ENCODE results near the gene BANK1.

BANK1 gene

DNA sequence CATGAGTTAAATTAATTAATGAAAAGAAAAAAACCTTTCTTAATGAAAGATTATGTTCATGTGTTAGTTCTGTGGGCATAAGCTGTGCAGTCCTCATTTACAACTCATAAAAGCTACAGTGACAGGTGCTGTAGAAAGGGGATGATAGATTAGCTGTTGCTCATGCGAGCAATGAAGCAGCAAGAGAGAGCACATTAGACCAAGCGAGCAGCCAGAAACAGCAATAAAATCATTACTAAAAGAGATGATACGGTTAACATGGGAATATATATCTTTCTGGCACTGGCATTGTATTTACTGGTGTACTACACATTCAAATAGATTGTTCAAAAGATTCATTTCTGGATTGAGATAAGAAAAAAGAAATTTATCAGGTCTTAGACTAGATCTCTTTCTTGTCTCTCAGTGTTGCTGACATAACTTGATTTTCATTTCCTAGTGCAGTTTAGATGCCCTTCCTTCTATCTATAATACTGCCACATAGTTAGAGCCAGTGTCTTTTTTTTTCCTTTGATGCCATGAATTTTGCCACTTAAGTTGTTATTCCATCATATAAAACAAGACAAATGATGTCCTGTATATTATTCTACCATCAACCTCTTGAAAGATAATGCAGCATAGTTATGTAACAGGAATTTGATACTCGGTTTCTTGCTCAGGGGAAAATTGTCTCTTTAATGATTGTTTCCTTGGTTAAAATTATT lies 164.6 kb downstream of the BANK1 start:
- in situ Hi-C loops (cut with MboI; ENCODE audit: low sequenced_read_pairs) = no loop called here

DNA sequence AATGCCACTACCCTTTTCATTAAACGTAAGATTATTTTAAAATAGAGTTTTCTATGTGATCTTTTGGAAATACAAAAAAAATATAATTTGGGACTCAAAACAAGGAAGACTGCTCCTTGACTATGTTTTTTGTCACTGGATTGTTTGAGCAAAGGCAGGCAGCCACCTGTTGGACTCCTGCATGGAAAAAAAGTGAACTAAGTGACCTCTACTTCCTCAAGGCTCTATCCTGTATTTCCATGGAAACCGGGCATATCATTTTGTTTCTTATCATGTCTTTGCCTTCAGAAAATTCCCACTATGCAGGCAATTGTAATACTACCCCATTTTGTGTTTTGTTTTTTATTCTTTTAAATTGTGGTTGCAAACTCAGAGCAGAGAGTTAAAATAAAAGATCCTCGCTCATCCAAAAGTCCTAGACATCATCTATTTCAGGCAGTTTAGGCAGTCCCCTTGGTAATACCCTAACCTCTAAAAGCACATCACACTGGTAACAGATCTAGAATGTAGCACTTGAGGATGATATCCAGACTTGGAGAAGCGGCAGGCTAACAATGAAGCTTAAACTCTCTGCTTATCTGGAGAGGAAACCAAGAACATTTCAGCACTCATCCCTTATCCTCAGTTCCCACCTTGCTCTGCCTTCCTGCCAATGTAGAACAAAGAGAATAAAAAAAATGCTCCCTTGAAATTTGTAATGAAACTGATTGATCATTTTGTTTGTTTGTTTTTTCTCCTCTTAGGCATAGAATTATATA lies 165.7 kb downstream of the BANK1 start:
- in situ Hi-C loops (cut with MboI; ENCODE audit: low sequenced_read_pairs) = no loop called here

GRCh38 chr4:101958547-101958946 lies 168.0 kb downstream of the BANK1 start:
- in situ Hi-C loops (cut with MboI; ENCODE audit: low sequenced_read_pairs) = no loop called here

DNA sequence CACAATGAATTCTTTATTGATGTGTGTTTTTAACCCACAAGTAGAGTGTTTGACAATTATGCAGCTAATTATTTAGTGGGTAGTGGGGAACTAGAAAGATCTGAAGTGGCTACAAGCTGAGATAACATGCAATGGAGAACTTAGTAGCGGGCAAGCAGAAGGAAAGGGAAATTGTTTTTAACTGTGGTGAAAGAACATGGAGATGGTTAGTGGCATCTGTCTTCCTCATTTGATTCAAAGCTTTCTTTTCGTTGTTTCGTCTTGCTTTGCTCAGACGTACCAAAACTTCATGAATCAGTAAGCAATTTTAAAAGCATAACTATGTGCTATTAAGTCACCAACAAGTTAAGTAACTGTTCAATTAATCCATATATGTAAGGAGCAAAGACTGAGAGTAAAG lies 169.9 kb downstream of the BANK1 start:
- in situ Hi-C loops (cut with MboI; ENCODE audit: low sequenced_read_pairs) = no loop called here

DNA sequence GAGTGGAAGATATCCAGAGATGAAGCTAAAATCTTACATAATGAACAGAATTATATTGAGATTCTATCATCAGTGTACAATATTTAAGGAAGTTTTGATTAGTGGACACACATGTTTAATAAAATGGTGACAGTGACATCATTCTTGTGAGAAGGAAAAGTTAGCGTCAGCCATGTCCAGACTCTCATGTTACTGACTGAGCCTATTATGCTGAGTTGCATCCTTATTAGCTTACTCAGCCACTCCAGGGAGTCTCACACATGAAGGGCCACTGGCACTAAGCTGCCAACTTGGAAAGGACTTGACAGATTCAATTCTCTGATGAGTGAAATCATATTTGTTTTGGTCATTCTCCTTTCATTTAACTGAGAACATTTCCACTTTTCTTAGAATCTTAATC lies 170.6 kb downstream of the BANK1 start:
- in situ Hi-C loops (cut with MboI; ENCODE audit: low sequenced_read_pairs) = no loop called here

GRCh38 chr4:101967697-101968346 lies 177.3 kb downstream of the BANK1 start:
- in situ Hi-C loops (cut with MboI; ENCODE audit: low sequenced_read_pairs) = no loop called here

DNA sequence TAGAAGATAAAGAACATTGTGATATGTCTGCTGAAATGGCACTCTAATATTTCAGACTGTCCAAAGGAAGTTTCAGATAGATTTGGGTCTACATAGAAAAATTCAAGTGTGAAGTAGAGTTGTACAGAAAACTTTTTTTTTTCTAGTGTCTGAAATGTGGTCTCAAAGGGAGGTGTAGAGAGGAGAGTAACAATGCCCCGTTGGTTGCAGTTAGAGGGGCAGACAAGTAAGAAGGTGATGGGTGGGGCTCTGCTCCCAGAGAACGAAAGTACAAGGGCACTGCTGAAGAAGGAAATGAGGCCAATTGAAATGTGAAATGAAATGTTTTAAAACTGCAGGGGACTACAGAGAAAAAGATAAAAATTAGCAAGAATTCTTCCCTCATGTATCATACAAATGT lies 177.8 kb downstream of the BANK1 start:
- in situ Hi-C loops (cut with MboI; ENCODE audit: low sequenced_read_pairs) = no loop called here

- in situ Hi-C loops (cut with MboI; ENCODE audit: low sequenced_read_pairs) = no loop called here
These were observed 179.4 kb downstream of the BANK1 start for GRCh38 chr4:101969965-101970364.

DNA sequence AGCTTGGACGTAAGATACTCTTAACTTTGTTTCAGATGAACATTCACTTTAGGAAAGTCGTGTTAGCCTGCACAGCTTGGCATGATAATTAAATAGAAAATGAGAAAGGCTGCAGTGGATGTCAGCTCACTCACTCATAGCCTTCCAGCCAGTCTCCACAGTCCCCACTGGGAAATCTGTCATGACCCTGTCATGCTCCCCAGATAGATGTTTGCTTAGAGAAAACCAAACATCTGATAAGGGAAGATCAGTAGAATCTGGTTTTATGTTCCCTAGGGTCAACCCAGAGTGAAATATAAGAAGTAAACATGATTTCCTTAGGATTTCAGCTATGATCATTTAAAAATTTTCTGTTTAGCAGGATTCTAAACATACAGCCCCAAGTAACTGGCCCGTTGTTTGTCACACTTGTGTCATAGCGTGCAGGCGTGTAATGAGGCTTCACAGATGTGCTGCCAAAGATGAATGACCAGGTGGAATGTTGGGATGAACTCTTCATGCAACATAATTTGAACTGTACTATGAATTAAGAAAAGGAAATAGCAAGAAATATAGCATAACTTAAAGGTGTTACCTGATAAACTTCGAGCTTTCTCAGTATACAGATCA lies 180.1 kb downstream of the BANK1 start:
- in situ Hi-C loops (cut with MboI; ENCODE audit: low sequenced_read_pairs) = no loop called here

DNA sequence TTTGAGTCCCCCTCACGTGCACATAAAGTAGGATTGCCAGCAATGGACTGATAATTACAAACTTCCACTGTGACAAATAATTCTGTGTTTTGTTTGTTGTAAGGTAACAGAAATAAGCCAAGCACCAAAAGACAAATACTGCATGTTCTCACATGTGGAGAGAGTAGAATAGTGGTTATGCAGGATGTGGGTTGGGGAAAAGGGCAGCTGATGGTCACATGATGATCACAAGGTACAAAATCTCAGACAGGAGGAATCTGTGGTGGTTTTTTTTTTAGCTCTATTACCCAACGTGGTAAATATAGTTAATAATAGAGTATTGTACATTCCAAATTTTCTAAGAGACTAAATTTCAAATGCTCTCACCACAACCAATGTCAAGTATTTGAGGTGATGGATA lies 182.3 kb downstream of the BANK1 start:
- in situ Hi-C loops (cut with MboI; ENCODE audit: low sequenced_read_pairs) = no loop called here

- in situ Hi-C loops (cut with MboI; ENCODE audit: low sequenced_read_pairs) = no loop called here
These were observed 182.8 kb downstream of the BANK1 start for GRCh38 chr4:101973361-101973760.

DNA sequence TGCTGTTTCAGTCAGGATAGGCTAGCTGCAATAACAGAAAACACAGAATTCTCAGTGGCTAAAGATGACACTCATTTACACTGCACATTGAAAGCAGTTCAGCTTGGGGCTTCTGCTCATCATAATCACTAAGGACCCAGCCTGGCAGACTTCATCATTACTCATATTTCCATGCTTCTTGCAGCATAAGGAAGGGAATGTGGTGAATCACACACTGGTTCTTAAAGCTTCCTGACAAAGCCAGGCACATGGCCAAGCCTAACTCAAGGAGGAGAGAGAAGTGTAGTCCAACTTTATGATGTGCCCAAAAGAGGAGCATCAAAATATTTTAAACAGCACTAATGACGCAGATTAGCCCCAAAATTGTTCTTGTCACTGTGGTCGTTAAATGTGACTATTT lies 186.5 kb downstream of the BANK1 start:
- in situ Hi-C loops (cut with MboI; ENCODE audit: low sequenced_read_pairs) = no loop called here

GRCh38 chr4:101981756-101982155 lies 191.2 kb downstream of the BANK1 start:
- in situ Hi-C loops (cut with MboI; ENCODE audit: low sequenced_read_pairs) = no loop called here

- in situ Hi-C loops (cut with MboI; ENCODE audit: low sequenced_read_pairs) = no loop called here
These were observed 193.3 kb downstream of the BANK1 start for GRCh38 chr4:101983835-101984234.

DNA sequence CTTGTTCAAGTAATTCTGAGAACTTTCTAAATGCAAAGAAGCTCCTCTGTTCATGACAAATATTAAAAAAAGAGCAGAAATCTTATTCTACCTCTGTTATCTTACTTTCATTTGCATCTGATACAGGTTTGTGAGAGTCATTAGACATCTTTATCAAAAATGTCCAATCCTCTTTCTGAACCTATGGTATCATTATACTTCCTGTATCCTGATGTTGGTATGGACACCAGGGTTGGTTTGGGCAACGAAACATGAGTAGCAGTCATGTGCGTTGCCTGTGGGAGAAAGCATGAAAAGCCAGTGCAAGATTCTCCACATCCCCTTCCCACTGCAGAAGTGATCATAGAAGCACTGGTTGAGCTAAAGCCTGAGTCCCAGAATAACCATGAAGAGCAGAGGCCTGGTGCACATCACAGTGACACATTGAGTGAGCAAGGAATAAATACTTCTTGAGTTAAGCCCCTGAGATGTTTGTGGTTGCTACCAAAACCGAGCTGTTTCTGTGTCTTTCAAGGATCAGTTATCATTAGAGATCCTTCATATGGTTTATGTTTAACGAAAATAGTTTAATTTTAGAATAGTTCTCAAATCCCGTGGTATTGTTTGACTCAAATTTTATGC lies 197.2 kb downstream of the BANK1 start:
- in situ Hi-C loops (cut with MboI; ENCODE audit: low sequenced_read_pairs) = no loop called here

GRCh38 chr4:101989551-101989950 lies 199.0 kb downstream of the BANK1 start:
- in situ Hi-C loops (cut with MboI; ENCODE audit: low sequenced_read_pairs) = no loop called here

DNA sequence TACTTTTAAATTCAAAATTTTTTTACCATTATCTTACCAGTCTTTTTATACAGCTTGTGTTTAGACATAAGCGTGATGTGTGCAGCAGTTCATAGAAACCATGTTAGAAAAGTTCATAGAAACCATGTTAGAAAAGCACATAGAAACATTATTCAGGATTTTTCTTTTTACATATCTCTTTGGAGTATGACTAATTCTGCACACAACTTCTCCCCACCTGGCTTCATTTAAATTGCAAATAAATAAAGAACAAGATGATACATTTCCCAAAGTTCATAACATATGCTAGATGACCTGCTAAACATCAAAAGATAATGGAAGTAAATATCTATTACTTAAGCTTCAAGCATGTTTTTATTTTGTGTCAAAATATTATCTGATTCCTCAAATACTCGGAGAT lies 201.9 kb downstream of the BANK1 start:
- in situ Hi-C loops (cut with MboI; ENCODE audit: low sequenced_read_pairs) = no loop called here

DNA sequence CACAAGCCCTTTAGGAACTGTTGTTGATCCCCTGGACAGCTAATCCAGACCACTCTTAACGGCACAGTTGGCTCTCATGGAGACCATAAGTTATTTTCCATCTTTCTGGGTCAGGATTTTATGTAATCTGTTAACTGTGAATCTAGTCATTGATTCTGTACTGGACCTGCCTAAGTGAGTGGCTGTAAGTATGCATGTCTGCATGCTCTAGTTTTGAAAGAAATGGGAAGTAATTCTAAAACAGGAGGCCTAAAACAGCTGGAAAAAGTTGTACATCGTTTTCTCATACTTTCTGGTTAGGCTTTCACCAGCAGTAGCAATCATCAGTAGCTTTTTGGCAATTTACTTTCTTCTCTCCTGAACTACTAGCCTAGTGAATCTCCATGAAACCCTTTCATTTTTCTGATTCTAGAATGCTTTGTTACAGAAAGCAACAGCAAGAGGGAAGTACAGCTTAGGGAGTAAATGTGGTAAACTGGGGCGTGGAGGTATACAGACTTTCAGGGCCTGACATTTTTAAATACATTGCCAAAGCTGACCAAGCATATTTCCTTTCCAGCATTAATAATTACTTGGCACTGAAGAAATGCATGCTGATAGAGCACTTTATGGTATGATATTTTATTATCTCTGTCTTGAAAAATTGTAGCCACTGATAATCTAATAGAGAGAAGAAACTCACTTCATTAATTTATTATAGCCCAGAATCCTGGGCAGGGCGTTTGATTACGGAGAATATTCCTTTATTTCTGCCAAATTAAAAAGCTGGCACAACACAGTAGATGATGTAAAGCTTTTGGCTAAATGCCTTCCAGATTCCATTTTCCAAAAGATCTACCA lies 202.7 kb downstream of the BANK1 start:
- in situ Hi-C loops (cut with MboI; ENCODE audit: low sequenced_read_pairs) = no loop called here

DNA sequence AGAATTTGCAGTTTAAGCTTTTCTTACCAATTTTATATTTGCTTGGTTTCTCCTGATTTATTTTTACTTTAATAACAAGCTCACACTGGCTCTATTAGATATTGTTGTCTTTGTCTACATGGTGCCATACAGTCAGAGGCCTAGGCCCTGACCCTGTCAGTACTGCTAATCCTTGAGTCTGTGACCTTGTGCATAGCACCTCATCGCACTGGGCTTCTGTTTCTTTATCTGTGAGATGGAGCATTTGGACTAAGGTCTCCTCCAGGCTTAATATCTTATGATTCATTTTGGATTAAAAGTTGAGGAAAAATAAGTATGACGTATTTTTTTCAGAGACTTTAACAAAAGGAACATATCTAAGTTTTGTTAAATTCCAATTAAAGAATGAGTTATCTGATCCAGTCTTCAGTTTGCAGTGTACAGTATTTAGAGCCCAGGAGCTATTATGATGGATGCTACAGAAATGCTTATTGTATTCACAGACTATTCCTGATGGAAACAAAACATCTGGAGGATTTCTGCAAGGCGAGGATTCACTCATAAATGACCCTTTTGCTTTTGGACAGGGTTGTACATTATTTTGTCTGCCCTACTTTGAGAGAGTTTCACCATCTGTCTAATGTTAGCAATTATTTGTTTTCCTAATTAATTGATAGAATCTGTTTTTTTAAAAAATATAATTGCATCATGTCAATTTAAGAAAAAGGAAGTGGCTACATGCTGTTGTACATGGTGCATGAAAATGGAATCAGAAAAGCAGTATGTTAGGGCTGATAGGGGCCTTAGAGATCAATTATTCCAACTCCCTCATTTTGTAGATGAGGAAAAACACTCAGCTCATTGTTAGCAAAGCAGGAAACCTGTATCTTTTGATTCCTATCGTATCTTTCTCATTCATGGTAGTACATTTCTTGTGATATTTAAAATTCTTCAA lies 203.6 kb downstream of the BANK1 start:
- in situ Hi-C loops (cut with MboI; ENCODE audit: low sequenced_read_pairs) = no loop called here

All from HL-60/S4 treated with retinoic acid at 250 ng/mL for 4 days and 3 days (cell line).